Mucosa of descending colon (tissue), 3 donors: ENCODE measurements around the gene PDE4B. TPM values are rescaled to one million over a fixed set of nuclear protein-coding genes. Genes with fewer than 3 reads are reported as not detected.

Source experiments
- ATAC-seq: fragments of 200-7000 bp; cut with Tn5 transposase; one replicate; pipeline ENCODE4 v1.9.1; 2020; ENCODE audit warnings: mild to moderate bottlenecking, moderate library complexity
- DNase-seq, 3 donors: peaks; one replicate each; pipeline ENCODE4 v3.0.0-alpha.2; 2020
- H3K36me3 ChIP-seq: fragments of 200-600 bp; one replicate; pipeline ENCODE4 v1.8.0; 2021; ENCODE audit warnings: low read depth, mild to moderate bottlenecking
- H3K4me1 ChIP-seq: fragments of 200-600 bp; one replicate; pipeline ENCODE4 v1.8.0; 2021; ENCODE audit warnings: low read depth, mild to moderate bottlenecking
- H3K4me3 ChIP-seq: fragments of 200-600 bp; one replicate; pipeline ENCODE4 v1.8.0; 2021; ENCODE audit warnings: mild to moderate bottlenecking
- H3K9me3 ChIP-seq: fragments of 200-600 bp; one replicate; pipeline ENCODE4 v1.8.0; 2021; ENCODE audit warnings: mild to moderate bottlenecking
- CTCF ChIP-seq: fragments of 200-600 bp; IDR thresholded peaks from one replicate; pipeline ENCODE4 v1.8.0; 2022; ENCODE audit warnings: antibody characterized with exemption, mild to moderate bottlenecking
- intact Hi-C, 2 donors: fragments of 100-400 bp; cut with DNase I in 1 of 2; cut with micrococcal nuclease in 1 of 2; formaldehyde crosslinking; loops; one replicate each; pipeline versions ENCODE4 v1.11.0 to v1.11.1; 2022; cut with DNase I, micrococcal nuclease
- total RNA-seq, 3 donors: library from RNA; stranded (reverse); fragmentation: NEBNext Ultra II Directional in 2 of 3; extraction: Animal tissue kit (Norgen Biotek cat#: 25700) in 2 of 3; gene quantifications; one replicate each; pipeline versions ENCODE4 v1.2.1 to v1.2.4, GENCODE V29; 2021 to 2023
- donor health status: DM: no; HTN: no; CAD: no; lungs with moderate emphysema.
- donor health status: DM: no; HTN: no; CAD: no.
- donor health status: DM: no; HTN: yes; CAD: no.

Gene PDE4B
- total RNA-seq, 3 donors from 2014 or later, result 3.4 to 6.6 (median 4.9) TPM

- no peak overlapping the region for H3K4me3 ChIP-seq
- no peak for TF ChIP-seq CTCF
- no peaks in the 10 kb centered on the region for H3K9me3 ChIP-seq
- no peak for DNase-seq
- no peaks in the 10 kb centered on the region for H3K4me1 ChIP-seq
- no peaks in the 10 kb centered on the region for H3K36me3 ChIP-seq
- no peak for ATAC-seq
- intact Hi-C loops, result no loop called here
These were observed 490.4 kb downstream of the PDE4B start for GRCh38 chr1:66282891-66283621.

- H3K36me3 ChIP-seq, result no peaks in the 10 kb centered on the region
- no peak overlapping the region for H3K4me3 ChIP-seq
- intact Hi-C loops, result no loop called here
- no peaks in the 10 kb centered on the region for H3K4me1 ChIP-seq
- TF ChIP-seq CTCF, result no peak
- DNase-seq, result no peak
- H3K9me3 ChIP-seq, result no peaks in the 10 kb centered on the region
- no peak for ATAC-seq
These were observed 490.9 kb downstream of the PDE4B start for GRCh38 chr1:66283622-66284041.

- DNase-seq (no peak), ATAC-seq (no peak)
- H3K4me1 ChIP-seq, result no peaks in the 10 kb centered on the region
- TF ChIP-seq CTCF, result no peak
- H3K36me3 ChIP-seq, result no peaks in the 10 kb centered on the region
- H3K4me3 ChIP-seq, result no peak overlapping the region
- H3K9me3 ChIP-seq, result no peaks in the 10 kb centered on the region
- intact Hi-C loops, result no loop called here
These were observed 492.1 kb downstream of the PDE4B start for GRCh38 chr1:66284746-66285145.

- ATAC-seq, result peak; percentile 54
- no peak for TF ChIP-seq CTCF
These were observed 493.0 kb downstream of the PDE4B start for GRCh38 chr1:66285618-66286270.

GRCh38 chr1:66286307-66286706 lies 493.6 kb downstream of the PDE4B start:
- TF ChIP-seq CTCF, result no peak
- H3K4me1 ChIP-seq, result no peaks in the 10 kb centered on the region
- no peaks in the 10 kb centered on the region for H3K9me3 ChIP-seq
- no peak for ATAC-seq
- no peaks in the 10 kb centered on the region for H3K36me3 ChIP-seq
- DNase-seq, result no peak
- no peak overlapping the region for H3K4me3 ChIP-seq
- intact Hi-C loops, result no loop called here

More at GRCh38 chr1:66285618-66286270, 493.0 kb downstream of the PDE4B start:
- H3K36me3 ChIP-seq, result no peaks in the 10 kb centered on the region
- no peak overlapping the region for H3K4me3 ChIP-seq
- no peak for DNase-seq
- no peaks in the 10 kb centered on the region for H3K9me3 ChIP-seq
- H3K4me1 ChIP-seq, result no peaks in the 10 kb centered on the region
- intact Hi-C loops, result no loop called here
